RWPE2 (cell line): Measurements from ENCODE around the gene ADAM12.

ENCODE experiments used
- ATAC-seq: fragments of 200-7000 bp; cut with Tn5 transposase; 3 replicates; pipeline ENCODE4 v1.9.1; 2021; ENCODE audit warnings: low read depth
- DNase-seq: peaks from one replicate; pipeline ENCODE4 v3.0.0-alpha.2; 2020; ENCODE audit warnings: low spot score
- H3K27ac ChIP-seq: fragments of 450-650 bp; 2 replicates; pipeline ENCODE4 v1.5.1; 2017; ENCODE audit warnings: mild to moderate bottlenecking; ENCODE audit not compliant: poor library complexity, severe bottlenecking
- H3K27me3 ChIP-seq: fragments of 250-450 bp; sonication (Bioruptor Pico); 2 replicates; pipeline ENCODE4 v1.5.1; 2021; ENCODE audit warnings: mild to moderate bottlenecking, moderate library complexity; ENCODE audit not compliant: insufficient read depth, poor library complexity, severe bottlenecking
- H3K36me3 ChIP-seq: fragments of 250-450 bp; sonication (Bioruptor Pico); 2 replicates; pipeline ENCODE4 v1.5.1; 2020; ENCODE audit warnings: low read depth, mild to moderate bottlenecking, moderate library complexity
- H3K4me1 ChIP-seq: fragments of 250-450 bp; sonication (Bioruptor Pico); 2 replicates; pipeline ENCODE4 v1.5.1; 2021; ENCODE audit warnings: mild to moderate bottlenecking, moderate library complexity; ENCODE audit not compliant: insufficient read depth, poor library complexity, severe bottlenecking
- H3K4me3 ChIP-seq: fragments of 250-450 bp; sonication (Bioruptor Pico); 2 replicates; pipeline ENCODE4 v1.5.1; 2021; ENCODE audit warnings: mild to moderate bottlenecking, moderate library complexity; ENCODE audit not compliant: severe bottlenecking
- H3K9me3 ChIP-seq: fragments of 250-450 bp; sonication (Bioruptor Pico); 2 replicates; pipeline ENCODE4 v1.5.1; 2021; ENCODE audit warnings: mild to moderate bottlenecking, moderate library complexity; ENCODE audit not compliant: severe bottlenecking
- CTCF ChIP-seq: fragments of 450-650 bp; IDR thresholded peaks from one replicate; pipeline ENCODE4 v1.5.1; 2017; ENCODE audit warnings: mild to moderate bottlenecking, moderate library complexity; ENCODE audit not compliant: poor library complexity, severe bottlenecking

ADAM12 gene

GRCh38 chr10:126341491-126341890, 46.8 kb downstream of the ADAM12 start:
- no peak for TF ChIP-seq CTCF
- H3K27ac ChIP-seq = no peak overlapping the region
- no peak for DNase-seq
- no peaks in the 10 kb centered on the region for H3K4me1 ChIP-seq
- H3K9me3 ChIP-seq = no peaks in the 10 kb centered on the region
- H3K36me3 ChIP-seq = no peaks in the 10 kb centered on the region
- H3K27me3 ChIP-seq = no peaks in the 10 kb centered on the region
- ATAC-seq = no peak
- H3K4me3 ChIP-seq = no peak overlapping the region

GRCh38 chr10:126337251-126337810, 50.9 kb downstream of the ADAM12 start:
- Histone ChIP-seq H3K27ac (no peak overlapping the region), H3K4me3 (no peak overlapping the region), H3K4me1 (no peaks in the 10 kb centered on the region), H3K9me3 (no peaks in the 10 kb centered on the region), H3K27me3 (no peaks in the 10 kb centered on the region), H3K36me3 (no peaks in the 10 kb centered on the region)
- no peak for TF ChIP-seq CTCF
- ATAC-seq (no peak), DNase-seq (no peak)

GRCh38 chr10:126336801-126337200, 51.5 kb downstream of the ADAM12 start:
- Histone ChIP-seq H3K27ac (no peak overlapping the region), H3K4me1 (no peaks in the 10 kb centered on the region), H3K27me3 (no peaks in the 10 kb centered on the region), H3K4me3 (no peak overlapping the region), H3K36me3 (no peaks in the 10 kb centered on the region), H3K9me3 (no peaks in the 10 kb centered on the region)
- TF ChIP-seq CTCF = no peak
- DNase-seq (no peak), ATAC-seq (no peak)

GRCh38 chr10:126334272-126334671, 54.0 kb downstream of the ADAM12 start:
- Histone ChIP-seq H3K4me3 (no peak overlapping the region), H3K9me3 (no peaks in the 10 kb centered on the region), H3K36me3 (no peaks in the 10 kb centered on the region), H3K27me3 (no peaks in the 10 kb centered on the region), H3K4me1 (no peaks in the 10 kb centered on the region), H3K27ac (no peak overlapping the region)
- TF ChIP-seq CTCF = no peak
- no peak for DNase-seq
- no peak for ATAC-seq

GRCh38 chr10:126332576-126332975, 55.7 kb downstream of the ADAM12 start:
- Histone ChIP-seq H3K4me1 (no peaks in the 10 kb centered on the region), H3K4me3 (no peak overlapping the region), H3K9me3 (no peaks in the 10 kb centered on the region), H3K36me3 (no peaks in the 10 kb centered on the region), H3K27me3 (no peaks in the 10 kb centered on the region), H3K27ac (no peak overlapping the region)
- ATAC-seq (no peak), DNase-seq (no peak)
- no peak for TF ChIP-seq CTCF
